GM12878 (cell line): Measurements from ENCODE around the gene EBLN1.

Source experiments
- CBX3 ChIP-seq: fragments of 200-600 bp; sonication (generic); IDR thresholded peaks from 2 replicates; pipeline ENCODE4 v1.6.1; 2016; ENCODE audit warnings: low read depth, borderline replicate concordance
- POLR2A ChIP-seq: IDR thresholded peaks from 2 replicates; pipeline ENCODE4 v1.6.1; 2011; ENCODE audit warnings: low read depth, mild to moderate bottlenecking, low read length
- SMC3 ChIP-seq: IDR thresholded peaks from 2 replicates; pipeline ENCODE4 v1.6.1; 2011; ENCODE audit warnings: low read length, improper control_type of control experiment, borderline replicate concordance
- TF ChIP-seq, protein P1 (sequence below), 3 experiments: IDR thresholded peaks in 2 of 3; conservative IDR thresholded peaks in 1 of 3; 2 replicates each; pipeline ENCODE4 v1.5.1; 2011; ENCODE audit warnings: low read depth in 3 of 3, low read length in 3 of 3, mild to moderate bottlenecking in 3 of 3, control low read depth in 2 of 3, moderate library complexity in 2 of 3, inconsistent platforms in 1 of 3, mixed read lengths in 1 of 3; ENCODE audit not compliant: control insufficient read depth in 2 of 3, insufficient read depth in 1 of 3; ENCODE audit errors: extremely low read depth in 1 of 3
- TF ChIP-seq, protein P2 (sequence below): IDR thresholded peaks from 2 replicates; pipeline ENCODE4 v1.6.1; 2011; ENCODE audit warnings: mild to moderate bottlenecking, low read depth, low read length, moderate library complexity; ENCODE audit not compliant: insufficient replicate concordance

DNA sequence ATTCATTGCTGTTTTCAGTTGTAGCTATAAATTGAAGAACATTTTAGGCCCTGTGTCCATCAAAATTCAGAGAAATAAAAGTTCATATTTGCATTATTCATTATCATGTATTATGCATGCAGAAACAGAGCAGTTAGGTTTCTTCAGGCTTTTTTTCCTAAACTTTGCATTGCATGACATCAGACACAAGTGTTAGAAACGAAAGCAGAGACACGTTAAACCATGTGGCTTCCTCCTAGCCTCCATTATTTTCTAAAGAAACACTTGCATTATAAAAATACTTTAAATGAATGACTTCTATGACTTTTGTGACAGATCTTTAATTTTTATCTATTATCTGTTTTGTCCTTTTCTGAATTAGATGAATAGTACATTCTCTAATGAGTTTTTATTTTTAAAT is 8.8 kb upstream of the EBLN1 start:
- TF ChIP-seq, protein P1, sequence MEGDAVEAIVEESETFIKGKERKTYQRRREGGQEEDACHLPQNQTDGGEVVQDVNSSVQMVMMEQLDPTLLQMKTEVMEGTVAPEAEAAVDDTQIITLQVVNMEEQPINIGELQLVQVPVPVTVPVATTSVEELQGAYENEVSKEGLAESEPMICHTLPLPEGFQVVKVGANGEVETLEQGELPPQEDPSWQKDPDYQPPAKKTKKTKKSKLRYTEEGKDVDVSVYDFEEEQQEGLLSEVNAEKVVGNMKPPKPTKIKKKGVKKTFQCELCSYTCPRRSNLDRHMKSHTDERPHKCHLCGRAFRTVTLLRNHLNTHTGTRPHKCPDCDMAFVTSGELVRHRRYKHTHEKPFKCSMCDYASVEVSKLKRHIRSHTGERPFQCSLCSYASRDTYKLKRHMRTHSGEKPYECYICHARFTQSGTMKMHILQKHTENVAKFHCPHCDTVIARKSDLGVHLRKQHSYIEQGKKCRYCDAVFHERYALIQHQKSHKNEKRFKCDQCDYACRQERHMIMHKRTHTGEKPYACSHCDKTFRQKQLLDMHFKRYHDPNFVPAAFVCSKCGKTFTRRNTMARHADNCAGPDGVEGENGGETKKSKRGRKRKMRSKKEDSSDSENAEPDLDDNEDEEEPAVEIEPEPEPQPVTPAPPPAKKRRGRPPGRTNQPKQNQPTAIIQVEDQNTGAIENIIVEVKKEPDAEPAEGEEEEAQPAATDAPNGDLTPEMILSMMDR (IDR thresholded peaks at IDR 0.05 in 2 of 3, conservative IDR thresholded peaks at IDR 0.05 in 1 of 3; ENCODE audit: control insufficient read depth in 2 of 3, extremely low read depth in 1 of 3, insufficient read depth in 1 of 3, low read depth in 3 of 3, low read length in 3 of 3) = no peak
- TF ChIP-seq POLR2A = no peak
- no peak for TF ChIP-seq SMC3
- TF ChIP-seq, protein P2, sequence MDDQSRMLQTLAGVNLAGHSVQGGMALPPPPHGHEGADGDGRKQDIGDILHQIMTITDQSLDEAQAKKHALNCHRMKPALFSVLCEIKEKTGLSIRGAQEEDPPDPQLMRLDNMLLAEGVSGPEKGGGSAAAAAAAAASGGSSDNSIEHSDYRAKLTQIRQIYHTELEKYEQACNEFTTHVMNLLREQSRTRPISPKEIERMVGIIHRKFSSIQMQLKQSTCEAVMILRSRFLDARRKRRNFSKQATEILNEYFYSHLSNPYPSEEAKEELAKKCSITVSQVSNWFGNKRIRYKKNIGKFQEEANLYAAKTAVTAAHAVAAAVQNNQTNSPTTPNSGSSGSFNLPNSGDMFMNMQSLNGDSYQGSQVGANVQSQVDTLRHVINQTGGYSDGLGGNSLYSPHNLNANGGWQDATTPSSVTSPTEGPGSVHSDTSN = no peak
- no peak for TF ChIP-seq CBX3
